ENCODE data around the gene ACSM4. TPM values are rescaled to one million over a fixed set of nuclear protein-coding genes. Genes with fewer than 3 reads are reported as not detected.
A peak's percentile ranks its signal among the peaks of the same experiment; 100 is the strongest.

The ACSM4 gene
- total and polyA plus RNA-seq, 2 of the 13 experiments (the other 11 are each of a cell fraction or from before 2014, with no cell fraction given): not detected

DNA sequence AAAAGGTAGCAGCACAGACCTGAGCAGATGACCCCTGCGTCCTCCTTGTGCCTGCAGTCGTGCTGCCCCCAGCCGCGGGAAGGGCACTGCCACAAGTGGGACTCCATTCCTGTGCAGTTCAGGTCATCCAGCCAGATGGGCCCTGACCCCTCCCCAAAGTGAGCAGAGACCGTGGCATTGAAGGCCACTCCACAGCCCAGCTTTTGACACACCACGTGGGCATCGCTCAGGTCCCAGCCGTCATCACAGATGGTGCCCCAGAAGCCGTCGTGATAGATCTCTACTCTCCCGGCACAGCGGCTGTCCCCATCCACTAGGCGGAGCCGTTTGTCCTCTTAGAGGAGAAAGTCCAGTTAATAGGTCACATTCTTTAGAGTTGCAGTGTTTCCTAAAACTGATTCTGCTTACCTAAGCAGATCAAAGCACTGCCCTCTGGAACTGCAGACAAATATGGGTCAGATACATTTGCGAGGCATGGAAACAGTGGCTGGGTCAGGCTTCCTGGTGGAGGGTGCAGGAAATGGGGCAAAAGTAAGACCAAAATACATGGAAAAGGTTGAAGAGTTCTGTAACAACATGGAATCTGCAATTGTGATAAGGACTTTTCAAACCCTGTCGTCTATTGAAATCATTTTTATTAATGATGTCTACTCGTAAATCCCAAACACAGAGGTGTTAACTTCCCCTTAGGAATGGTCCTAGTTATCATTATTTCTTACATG is 70.7 kb downstream of the ACSM4 start (continued):
- TF ChIP-seq HMGXB4 (CRISPR knock-in tag; IDR thresholded peaks at IDR 0.05; ENCODE audit: borderline replicate concordance in 1 of 2, low read depth in 1 of 2) (peak in 1 of 2 experiments; percentile 69; a peak in 1 of 4 replicates), ZNF788 (CRISPR knock-in tag; IDR thresholded peaks at IDR 0.05; ENCODE audit: borderline replicate concordance) (peak; percentile 34; the same call in 1 of the 2 replicates), PRMT3 (CRISPR knock-in tag; IDR thresholded peaks at IDR 0.05; ENCODE audit: borderline replicate concordance, low read depth) (no peak), TIGD3 (CRISPR knock-in tag; IDR thresholded peaks at IDR 0.05; ENCODE audit: borderline replicate concordance) (no peak), NR1H2 (CRISPR knock-in tag; IDR thresholded peaks at IDR 0.05; ENCODE audit: borderline replicate concordance, low read depth) (no peak), RFX5 (IDR thresholded peaks at IDR 0.05; ENCODE audit: low read depth, low read length) (peak; percentile 31; the same call in 1 of the 2 replicates), ESRRA (CRISPR knock-in tag; IDR thresholded peaks at IDR 0.05; ENCODE audit: low read depth) (peak; percentile 48; the same call in 1 of the 2 replicates), XRCC5 (optimal IDR thresholded peaks at IDR 0.05; ENCODE audit: low read length) (peak; percentile 55), HNF1B (CRISPR knock-in tag; IDR thresholded peaks at IDR 0.05) (0 out of 2 replicates have a peak, but pooled peaks have one; percentile 37), ZNF841 (CRISPR knock-in tag; IDR thresholded peaks at IDR 0.05; ENCODE audit: borderline replicate concordance) (no peak), ZNF614 (CRISPR knock-in tag; IDR thresholded peaks at IDR 0.05; ENCODE audit: borderline replicate concordance) (peak; percentile 54; the same call in 1 of the 2 replicates), REST (IDR thresholded peaks at IDR 0.05; ENCODE audit: borderline replicate concordance in 1 of 2, low read depth in 1 of 2, low read length in 2 of 2) (no peak), ZNF501 (CRISPR knock-in tag; IDR thresholded peaks at IDR 0.05) (0 out of 2 replicates have a peak, but pooled peaks have one; percentile 16)
- TF ChIP-seq, protein P1, sequence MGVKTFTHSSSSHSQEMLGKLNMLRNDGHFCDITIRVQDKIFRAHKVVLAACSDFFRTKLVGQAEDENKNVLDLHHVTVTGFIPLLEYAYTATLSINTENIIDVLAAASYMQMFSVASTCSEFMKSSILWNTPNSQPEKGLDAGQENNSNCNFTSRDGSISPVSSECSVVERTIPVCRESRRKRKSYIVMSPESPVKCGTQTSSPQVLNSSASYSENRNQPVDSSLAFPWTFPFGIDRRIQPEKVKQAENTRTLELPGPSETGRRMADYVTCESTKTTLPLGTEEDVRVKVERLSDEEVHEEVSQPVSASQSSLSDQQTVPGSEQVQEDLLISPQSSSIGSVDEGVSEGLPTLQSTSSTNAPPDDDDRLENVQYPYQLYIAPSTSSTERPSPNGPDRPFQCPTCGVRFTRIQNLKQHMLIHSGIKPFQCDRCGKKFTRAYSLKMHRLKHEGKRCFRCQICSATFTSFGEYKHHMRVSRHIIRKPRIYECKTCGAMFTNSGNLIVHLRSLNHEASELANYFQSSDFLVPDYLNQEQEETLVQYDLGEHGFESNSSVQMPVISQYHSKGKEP (CRISPR knock-in tag; IDR thresholded peaks at IDR 0.05): peak; percentile 61; the same call in 1 of the 2 replicates

Measured in HepG2 (cell line).